ENCODE data around the gene DOK3.

DNA sequence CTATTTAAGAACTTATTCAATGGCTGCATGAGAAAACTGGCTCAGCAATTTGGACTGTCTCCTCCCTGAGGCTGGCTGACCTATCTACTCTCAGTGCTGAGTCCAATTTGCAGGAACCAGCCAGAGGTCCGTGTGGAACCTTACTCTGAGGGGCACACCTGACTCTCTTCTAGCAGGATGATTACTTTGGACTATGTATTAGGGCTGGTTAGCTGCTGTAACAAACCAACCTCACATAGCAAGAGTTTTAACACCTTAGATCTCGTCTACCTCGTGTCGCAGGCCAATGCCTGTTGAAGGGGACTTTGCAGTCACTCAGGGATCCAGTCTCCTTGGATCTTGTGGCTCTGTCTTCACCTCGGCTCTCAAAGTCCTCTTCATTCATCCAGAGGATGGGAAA is 48.2 kb upstream of the DOK3 start:
- TF ChIP-seq, protein P1, sequence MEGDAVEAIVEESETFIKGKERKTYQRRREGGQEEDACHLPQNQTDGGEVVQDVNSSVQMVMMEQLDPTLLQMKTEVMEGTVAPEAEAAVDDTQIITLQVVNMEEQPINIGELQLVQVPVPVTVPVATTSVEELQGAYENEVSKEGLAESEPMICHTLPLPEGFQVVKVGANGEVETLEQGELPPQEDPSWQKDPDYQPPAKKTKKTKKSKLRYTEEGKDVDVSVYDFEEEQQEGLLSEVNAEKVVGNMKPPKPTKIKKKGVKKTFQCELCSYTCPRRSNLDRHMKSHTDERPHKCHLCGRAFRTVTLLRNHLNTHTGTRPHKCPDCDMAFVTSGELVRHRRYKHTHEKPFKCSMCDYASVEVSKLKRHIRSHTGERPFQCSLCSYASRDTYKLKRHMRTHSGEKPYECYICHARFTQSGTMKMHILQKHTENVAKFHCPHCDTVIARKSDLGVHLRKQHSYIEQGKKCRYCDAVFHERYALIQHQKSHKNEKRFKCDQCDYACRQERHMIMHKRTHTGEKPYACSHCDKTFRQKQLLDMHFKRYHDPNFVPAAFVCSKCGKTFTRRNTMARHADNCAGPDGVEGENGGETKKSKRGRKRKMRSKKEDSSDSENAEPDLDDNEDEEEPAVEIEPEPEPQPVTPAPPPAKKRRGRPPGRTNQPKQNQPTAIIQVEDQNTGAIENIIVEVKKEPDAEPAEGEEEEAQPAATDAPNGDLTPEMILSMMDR (conservative IDR thresholded peaks at IDR 0.05; ENCODE audit: low read length): no peak
- TF ChIP-seq EZH2phosphoT487 (IDR thresholded peaks at IDR 0.05; ENCODE audit: borderline replicate concordance): no peak
